H1 (cell line): ENCODE results near the gene CAMSAP3. TPM values are rescaled to one million over a fixed set of nuclear protein-coding genes. Genes with fewer than 3 reads are reported as not detected.

ENCODE experiments used
- YY1 ChIP-seq: IDR thresholded peaks from 2 replicates; pipeline ENCODE4 v1.6.1; 2011; ENCODE audit warnings: low read depth, mild to moderate bottlenecking, low read length
- polyA plus RNA-seq, 7 experiments: library from polyadenylated mRNA; depleted of rRNA in 3 of 7; stranded (reverse) in 5 of 7; unstranded in 2 of 7; fragments of >200 nt in 5 of 7; fragments of 200-250 nt in 2 of 7; gene quantifications; 1 replicate in 5 of 7; 2 replicates in 1 of 7; 4 replicates in 1 of 7; pipeline versions ENCODE4 v1.2.1 to v1.2.3, GENCODE V29; 2011 to 2013; ENCODE audit warnings: missing spikeins in 2 of 7, mixed read lengths in 2 of 7
- total RNA-seq: library from RNA; stranded (reverse); fragmentation: NEBNext Ultra II Directional; extraction: Animal tissue kit (Norgen Biotek cat#: 25700); gene quantifications from 2 replicates; pipeline ENCODE4 v1.2.1, GENCODE V29; 2021

Gene CAMSAP3
- total and polyA plus RNA-seq, 2 of the 8 experiments (the other 6 are each of a cell fraction or from before 2014, with no cell fraction given) = 11.4 to 30.4 TPM

DNA sequence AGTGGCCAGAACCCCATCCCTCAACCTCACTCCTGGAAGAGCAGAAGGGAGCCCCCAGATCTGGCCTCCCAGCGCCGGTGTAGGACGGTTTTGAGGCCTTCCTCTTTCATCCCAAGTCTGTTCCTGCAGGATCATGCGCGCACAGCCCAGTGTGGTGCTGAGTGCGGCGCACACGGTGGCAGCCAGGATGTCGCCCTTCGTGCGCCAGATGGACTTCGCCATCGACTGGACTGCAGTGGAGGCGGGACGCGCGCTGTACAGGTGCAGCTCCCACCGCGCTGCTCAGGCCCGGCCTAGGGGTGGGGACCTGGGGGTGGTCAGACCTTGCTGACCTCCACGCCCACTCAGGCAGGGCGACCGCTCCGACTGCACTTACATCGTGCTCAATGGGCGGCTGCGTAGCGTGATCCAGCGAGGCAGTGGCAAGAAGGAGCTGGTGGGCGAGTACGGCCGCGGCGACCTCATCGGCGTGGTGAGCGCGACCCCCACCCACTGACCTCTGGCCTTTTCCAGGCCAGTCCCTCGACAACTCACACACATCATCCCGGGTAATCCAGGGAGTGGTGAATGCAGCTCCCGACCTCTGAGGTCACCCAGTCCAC lies 45.4 kb upstream of the CAMSAP3 start (continued):
- TF ChIP-seq YY1 = no peak
